HUES64 (cell line): ENCODE measurements around the gene LILRB3.
"Not testable (repeated sequence)": the region's sequence is repeated elsewhere in the genome, so short reads cannot be mapped to it uniquely, and the experiment has no call there.

Source experiments
- H3K27ac ChIP-seq: 2 replicates; pipeline ENCODE4 v1.7.0; 2013; ENCODE audit warnings: low read depth, low read length, inconsistent platforms
- H3K27me3 ChIP-seq: 2 replicates; pipeline ENCODE4 v1.6.1; 2013; ENCODE audit warnings: mild to moderate bottlenecking, low read length; ENCODE audit not compliant: insufficient read depth
- H3K36me3 ChIP-seq: 2 replicates; pipeline ENCODE4 v1.6.1; 2013; ENCODE audit warnings: mild to moderate bottlenecking, low read length; ENCODE audit not compliant: insufficient read depth
- H3K4me1 ChIP-seq: 2 replicates; pipeline ENCODE4 v1.6.1; 2013; ENCODE audit warnings: mild to moderate bottlenecking, low read length, moderate library complexity; ENCODE audit not compliant: insufficient read depth
- H3K4me3 ChIP-seq: 2 replicates; pipeline ENCODE4 v1.5.1; 2013; ENCODE audit warnings: mild to moderate bottlenecking, low read length, moderate library complexity
- H3K9ac ChIP-seq: 2 replicates; pipeline ENCODE4 v1.6.1; 2013; ENCODE audit warnings: mild to moderate bottlenecking, low read depth, low read length
- H3K9me3 ChIP-seq: 2 replicates; pipeline ENCODE4 v1.6.1; 2013; ENCODE audit warnings: low read depth, low read length; ENCODE audit not compliant: insufficient read depth
- WGBS: fragments of 150-250, 120-280 bp; methylation state at CpG from one replicate; pipeline ENCODE4 v1.1.7; 2013; ENCODE audit warnings: missing lambda C conversion rate; 5-methylcytosine and 5-hydroxymethylcytosine counted together

LILRB3 gene

DNA sequence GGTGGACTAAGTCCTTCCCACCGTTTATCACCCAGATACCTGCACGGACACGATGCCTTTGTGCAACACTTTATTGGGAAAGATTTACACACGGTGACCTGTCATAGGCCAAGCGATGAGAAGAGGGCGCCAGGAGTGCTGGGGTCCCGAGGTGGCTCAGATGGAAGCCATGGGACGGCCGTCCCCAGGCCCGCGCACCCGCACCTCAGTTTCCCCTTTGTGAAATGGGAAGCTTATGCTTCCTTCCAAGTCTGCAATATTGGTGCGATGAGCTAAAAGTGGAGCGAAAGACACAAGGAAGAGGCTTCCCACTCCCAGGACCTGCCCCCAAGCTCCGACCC, 49.5 kb downstream of the LILRB3 start:
- Histone ChIP-seq H3K27ac (peak overlapping the region; percentile 29; the same call in 1 of the 2 replicates), H3K27me3 (no peaks in the 10 kb centered on the region), H3K9me3 (no peaks in the 10 kb centered on the region), H3K36me3 (peaks cover 14% of the 10 kb centered on the region; the same call in 1 of the 2 replicates), H3K4me3 (peak overlapping the region; percentile 26; the same call in 1 of the 2 replicates), H3K4me1 (no peaks in the 10 kb centered on the region), H3K9ac (no peak overlapping the region)
- 55% methylated on average over 15 of the region's 15 CpGs for WGBS

DNA sequence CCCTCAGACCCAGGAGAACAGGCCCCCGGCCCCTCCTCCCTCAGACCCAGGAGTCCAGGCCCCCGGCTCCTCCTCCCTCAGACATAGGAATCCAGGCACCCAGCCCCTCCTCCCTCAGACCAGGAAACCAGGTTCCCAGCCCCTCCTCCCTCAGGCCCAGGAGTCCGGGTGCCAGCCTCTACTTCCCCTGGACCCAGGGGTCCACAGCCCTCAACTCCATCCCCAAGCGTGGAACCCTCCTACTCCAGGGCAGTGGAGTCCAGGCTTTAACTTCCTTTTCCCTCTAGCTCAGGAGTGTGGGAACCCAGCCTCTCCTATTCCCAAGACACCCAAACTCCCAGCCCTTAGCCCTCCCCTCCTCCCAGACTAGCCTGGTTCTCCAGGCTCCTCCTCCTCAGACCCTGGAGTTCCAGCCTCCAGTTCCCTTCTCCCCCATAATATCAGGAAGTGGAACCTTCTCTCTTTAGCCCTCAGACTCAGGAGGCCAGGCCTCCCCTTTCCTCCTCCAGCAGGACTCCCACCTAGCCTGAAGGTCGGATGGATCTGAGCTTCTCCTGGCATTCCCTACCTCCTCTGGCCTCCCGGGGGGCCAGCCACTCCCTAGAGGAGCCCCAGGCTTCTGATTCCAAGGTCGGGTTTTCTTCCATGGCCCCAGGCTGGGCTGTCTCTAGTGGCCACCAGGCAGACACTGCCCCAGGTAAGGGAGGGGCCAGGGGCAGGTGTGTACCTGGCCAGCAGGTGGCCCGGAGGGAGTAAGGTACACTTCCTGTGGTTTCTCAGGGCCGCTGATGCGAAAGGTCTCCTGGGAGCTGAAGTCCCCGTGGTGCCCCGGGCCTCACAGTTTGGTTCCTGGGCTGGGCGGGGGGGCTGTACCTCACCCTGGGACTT, 50.1 kb downstream of the LILRB3 start, which contains the start of gene TMC4:
Gene TMC4, minus strand, starts transcription at position 690 of the 888 bp plus-strand sequence. Its CDS starts 43 bp downstream, at position 647.
- Histone ChIP-seq H3K27me3 (no peaks in the 10 kb centered on the region), H3K36me3 (peaks cover 9% of the 10 kb centered on the region; the same call in 1 of the 2 replicates), H3K27ac (peak within 1 kb of the TSS; percentile 31; the same call in 1 of the 2 replicates), H3K4me1 (no peaks in the 10 kb centered on the region), H3K4me3 (peak within 1 kb of the TSS; percentile 55), H3K9me3 (no peaks in the 10 kb centered on the region), H3K9ac (peak within 1 kb of the TSS; percentile 41)
- WGBS = 28% methylated on average over 13 of the region's 13 CpGs

DNA sequence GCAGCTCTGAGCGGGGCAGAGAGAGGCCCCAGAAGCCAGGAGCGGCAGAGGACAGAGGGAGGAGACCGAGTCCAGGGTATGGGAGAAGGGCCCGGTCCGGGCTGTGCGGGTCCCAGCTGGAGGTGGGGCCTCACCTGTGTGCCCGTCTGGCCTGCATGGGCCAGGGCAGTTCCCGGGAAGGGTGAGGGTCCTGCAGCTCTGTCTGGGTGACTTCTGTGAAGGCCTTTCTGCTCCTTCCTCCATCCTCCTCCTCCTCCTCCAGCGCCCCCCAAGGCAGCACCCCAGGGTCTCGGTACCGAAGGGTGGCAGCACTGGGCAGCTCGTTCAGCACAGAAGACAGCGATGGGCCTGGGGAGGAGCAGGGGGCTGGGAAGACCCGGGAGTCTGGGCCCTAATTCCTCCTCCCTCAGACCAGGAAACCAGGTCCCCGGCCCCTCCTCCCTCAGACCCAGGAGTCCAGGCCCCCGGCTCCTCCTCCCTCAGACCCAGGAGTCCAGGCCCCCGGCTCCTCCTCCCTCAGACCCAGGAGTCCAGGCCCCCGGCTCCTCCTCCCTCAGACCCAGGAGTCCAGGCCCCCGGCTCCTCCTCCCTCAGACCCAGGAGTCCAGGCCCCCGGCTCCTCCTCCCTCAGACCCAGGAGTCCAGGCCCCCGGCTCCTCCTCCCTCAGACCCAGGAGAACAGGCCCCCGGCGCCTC, 50.9 kb downstream of the LILRB3 start:
- H3K27ac ChIP-seq, H3K36me3 ChIP-seq, H3K4me3 ChIP-seq, H3K27me3 ChIP-seq, H3K9ac ChIP-seq, H3K9me3 ChIP-seq, H3K4me1 ChIP-seq: not testable (repeated sequence)
- WGBS = 83% methylated on average over 18 of the region's 23 CpGs

- Histone ChIP-seq H3K36me3 (no peaks in the 10 kb centered on the region), H3K4me3 (no peak overlapping the region), H3K4me1 (no peaks in the 10 kb centered on the region), H3K9ac (no peak overlapping the region), H3K27ac (no peak overlapping the region), H3K9me3 (no peaks in the 10 kb centered on the region), H3K27me3 (no peaks in the 10 kb centered on the region)
- WGBS = 92% methylated on average over 21 of the region's 21 CpGs
These were observed 53.6 kb downstream of the LILRB3 start for GRCh38 chr19:54169149-54169740.

DNA sequence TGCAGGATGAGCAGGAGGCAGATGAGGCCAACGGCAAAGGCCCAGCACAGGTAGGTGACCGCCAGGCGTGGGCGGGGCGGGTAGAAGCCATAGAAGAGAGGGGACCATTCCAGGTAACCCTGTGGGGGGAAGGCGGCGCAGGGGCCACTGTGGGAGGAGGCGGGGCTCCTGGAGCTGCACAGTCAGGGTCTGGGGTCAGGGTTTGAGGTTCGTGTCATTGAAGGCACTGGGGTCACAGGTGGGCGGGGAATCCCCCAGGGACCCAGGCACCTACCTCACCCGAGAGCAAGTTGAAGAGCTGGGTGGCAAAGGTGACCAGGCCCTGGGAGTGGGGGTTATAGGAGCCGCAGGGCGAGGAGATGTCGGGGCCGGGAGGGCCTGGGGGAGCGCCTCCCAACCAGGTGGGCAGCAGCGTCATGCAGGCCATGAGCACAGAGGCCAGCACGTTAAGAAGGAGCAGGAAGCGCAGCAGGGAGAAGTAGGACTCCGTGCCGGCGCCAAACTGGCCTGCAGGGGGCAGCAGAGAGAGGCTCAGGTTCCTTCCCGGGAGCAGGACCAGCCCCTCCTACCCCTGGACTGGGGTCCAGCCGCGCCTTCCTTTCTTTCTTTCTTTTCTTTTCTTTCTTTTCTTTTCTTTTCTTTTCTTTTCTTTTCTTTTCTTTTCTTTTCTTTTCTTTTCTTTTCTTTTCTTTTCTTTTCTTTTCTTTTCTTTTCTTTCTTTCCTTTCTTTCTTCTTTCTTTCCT, 54.5 kb downstream of the LILRB3 start:
- Histone ChIP-seq H3K27ac (no peak overlapping the region), H3K4me3 (no peak overlapping the region), H3K4me1 (no peaks in the 10 kb centered on the region), H3K36me3 (no peaks in the 10 kb centered on the region), H3K9ac (no peak overlapping the region), H3K9me3 (no peaks in the 10 kb centered on the region), H3K27me3 (no peaks in the 10 kb centered on the region)
- WGBS = 34% methylated on average over 25 of the region's 25 CpGs
